ES-I3 (cell line): ENCODE measurements around the gene UBTD1.
"Not testable (repeated sequence)": the region's sequence is repeated elsewhere in the genome, so short reads cannot be mapped to it uniquely, and the experiment has no call there.

Experiments
- H3K36me3 ChIP-seq: 2 replicates; pipeline ENCODE4 v1.6.1; 2013; ENCODE audit warnings: mild to moderate bottlenecking, low read length, control low read depth, moderate library complexity; ENCODE audit not compliant: insufficient read depth
- H3K4me1 ChIP-seq: 2 replicates; pipeline ENCODE4 v1.6.1; 2013; ENCODE audit warnings: mild to moderate bottlenecking, control low read depth, low read length; ENCODE audit not compliant: insufficient read depth
- H3K9ac ChIP-seq: 2 replicates; pipeline ENCODE4 v1.6.1; 2013; ENCODE audit warnings: low read depth, mild to moderate bottlenecking, low read length, moderate library complexity
- H3K9me3 ChIP-seq: 2 replicates; pipeline ENCODE4 v1.6.1; 2013; ENCODE audit warnings: mild to moderate bottlenecking, low read length, moderate library complexity; ENCODE audit not compliant: control insufficient read depth, insufficient read depth

Gene UBTD1

GRCh38 chr10:97546456-97547270 lies 47.9 kb downstream of the UBTD1 start:
- Histone ChIP-seq H3K36me3 (no peaks in the 10 kb centered on the region), H3K9me3 (no peaks in the 10 kb centered on the region), H3K4me1 (peaks cover 40% of the 10 kb centered on the region), H3K9ac (no peak overlapping the region)

- Histone ChIP-seq H3K4me1 (peaks cover 40% of the 10 kb centered on the region), H3K36me3 (no peaks in the 10 kb centered on the region), H3K9me3 (no peaks in the 10 kb centered on the region), H3K9ac (no peak overlapping the region)
These were observed 48.5 kb downstream of the UBTD1 start for GRCh38 chr10:97547271-97547600.

- no peak overlapping the region for H3K9ac ChIP-seq
- no peaks in the 10 kb centered on the region for H3K9me3 ChIP-seq
- peaks cover 33% of the 10 kb centered on the region for H3K4me1 ChIP-seq
- no peaks in the 10 kb centered on the region for H3K36me3 ChIP-seq
These were observed 49.2 kb downstream of the UBTD1 start for GRCh38 chr10:97547962-97548361.

GRCh38 chr10:97548828-97549455 lies 50.2 kb downstream of the UBTD1 start:
- Histone ChIP-seq H3K9ac (no peak overlapping the region), H3K4me1 (peaks cover 28% of the 10 kb centered on the region), H3K9me3 (no peaks in the 10 kb centered on the region), H3K36me3 (no peaks in the 10 kb centered on the region)

GRCh38 chr10:97549587-97550322 lies 51.0 kb downstream of the UBTD1 start:
- no peak overlapping the region; the same call in 1 of the 2 replicates for H3K9ac ChIP-seq

GRCh38 chr10:97550336-97551149 lies 51.8 kb downstream of the UBTD1 start:
- Histone ChIP-seq H3K4me1 (peaks cover 29% of the 10 kb centered on the region), H3K9me3 (0 out of 2 replicates have a peak, but pooled peaks cover 5% of the 10 kb centered on the region), H3K36me3 (no peaks in the 10 kb centered on the region), H3K9ac (no peak overlapping the region)

More at GRCh38 chr10:97549587-97550322, 51.0 kb downstream of the UBTD1 start:
- Histone ChIP-seq H3K9me3 (no peaks in the 10 kb centered on the region), H3K36me3 (no peaks in the 10 kb centered on the region), H3K4me1 (peaks cover 29% of the 10 kb centered on the region)

GRCh38 chr10:97551271-97551670 lies 52.5 kb downstream of the UBTD1 start:
- Histone ChIP-seq H3K4me1 (peaks cover 29% of the 10 kb centered on the region), H3K9ac (no peak overlapping the region), H3K9me3 (0 out of 2 replicates have a peak, but pooled peaks cover 5% of the 10 kb centered on the region), H3K36me3 (no peaks in the 10 kb centered on the region)

- H3K36me3 ChIP-seq: no peaks in the 10 kb centered on the region
- H3K9me3 ChIP-seq: 0 out of 2 replicates have a peak, but pooled peaks cover 5% of the 10 kb centered on the region
- peaks cover 26% of the 10 kb centered on the region for H3K4me1 ChIP-seq
- H3K9ac ChIP-seq: no peak overlapping the region
These were observed 54.9 kb downstream of the UBTD1 start for GRCh38 chr10:97553575-97554031.

GRCh38 chr10:97554336-97554735 lies 55.6 kb downstream of the UBTD1 start:
- H3K9me3 ChIP-seq, H3K36me3 ChIP-seq, H3K9ac ChIP-seq: not testable (repeated sequence)
- peaks cover 21% of the 10 kb centered on the region for H3K4me1 ChIP-seq

GRCh38 chr10:97555541-97555940 lies 56.8 kb downstream of the UBTD1 start:
- not testable (repeated sequence) for H3K36me3 ChIP-seq, H3K9me3 ChIP-seq, H3K4me1 ChIP-seq

GRCh38 chr10:97560731-97561381 lies 62.1 kb downstream of the UBTD1 start:
- H3K36me3 ChIP-seq, H3K9ac ChIP-seq, H3K4me1 ChIP-seq, H3K9me3 ChIP-seq: not testable (repeated sequence)

More at GRCh38 chr10:97555541-97555940, 56.8 kb downstream of the UBTD1 start:
- not testable (repeated sequence) for H3K9ac ChIP-seq

- H3K4me1 ChIP-seq, H3K36me3 ChIP-seq, H3K9ac ChIP-seq, H3K9me3 ChIP-seq: not testable (repeated sequence)
These were observed 62.8 kb downstream of the UBTD1 start for GRCh38 chr10:97561386-97562077.

GRCh38 chr10:97562329-97562728 lies 63.6 kb downstream of the UBTD1 start:
- H3K9me3 ChIP-seq, H3K4me1 ChIP-seq, H3K36me3 ChIP-seq, H3K9ac ChIP-seq: not testable (repeated sequence)
